Colonic mucosa (tissue), 4 donors: ENCODE data around the gene RPL18A. TPM values are rescaled to one million over a fixed set of nuclear protein-coding genes. Genes with fewer than 3 reads are reported as not detected.
A peak's percentile ranks its signal among the peaks of the same experiment; 100 is the strongest.

Experiments used
- DNase-seq: peaks from one replicate; pipeline ENCODE4 v3.0.0-alpha.2; 2020
- H3K27ac ChIP-seq: fragments of 200-600 bp; one replicate; pipeline ENCODE4 v1.8.0; 2021
- H3K27me3 ChIP-seq: fragments of 200-600 bp; one replicate; pipeline ENCODE4 v1.8.0; 2021
- H3K36me3 ChIP-seq: fragments of 200-600 bp; one replicate; pipeline ENCODE4 v1.8.0; 2021
- H3K4me1 ChIP-seq: fragments of 200-600 bp; one replicate; pipeline ENCODE4 v1.8.0; 2021; ENCODE audit warnings: mild to moderate bottlenecking
- H3K4me3 ChIP-seq: fragments of 200-600 bp; one replicate; pipeline ENCODE4 v1.8.0; 2021
- H3K9ac ChIP-seq, 2 donors: one replicate each; pipeline ENCODE4 v1.7.0; 2013; ENCODE audit warnings: control low read depth in 2 of 2, low read depth in 2 of 2, low read length in 2 of 2
- H3K9me3 ChIP-seq: fragments of 200-600 bp; one replicate; pipeline ENCODE4 v1.8.0; 2021
- CTCF ChIP-seq: fragments of 200-600 bp; IDR thresholded peaks from one replicate; pipeline ENCODE4 v1.8.0; 2022; ENCODE audit warnings: antibody characterized with exemption, mild to moderate bottlenecking
- intact Hi-C: fragments of 100-400 bp; cut with DNase I; formaldehyde crosslinking; loops from one replicate; pipeline ENCODE4 v1.14.1; 2022
- total RNA-seq, 2 donors: library from RNA; stranded (reverse); fragmentation: NEBNext Ultra II Directional in 1 of 2; extraction: Animal tissue kit (Norgen Biotek cat#: 25700) in 1 of 2; gene quantifications; one replicate each; pipeline ENCODE4 v1.2.1, GENCODE V29; 2021
- donor health status: healthy.
- donor health status: DM: no; HTN: no; CAD: no.
- donor health status: DM: no; HTN: no; CAD: no.

Gene RPL18A
- total RNA-seq, 2 donors from 2014 or later = 1,592 to 1,923 TPM

GRCh38 chr19:17837972-17838371, 21.7 kb upstream of the RPL18A start:
- intact Hi-C loops = no loop called here
- Histone ChIP-seq H3K36me3 (no peaks in the 10 kb centered on the region), H3K27ac (no peak overlapping the region)

GRCh38 chr19:17840019-17840418, 19.7 kb upstream of the RPL18A start:
- TF ChIP-seq CTCF = no peak
- Histone ChIP-seq H3K9ac (no peak overlapping the region), H3K4me1 (no peaks in the 10 kb centered on the region), H3K27me3 (no peaks in the 10 kb centered on the region), H3K9me3 (no peaks in the 10 kb centered on the region), H3K36me3 (no peaks in the 10 kb centered on the region), H3K4me3 (no peak overlapping the region), H3K27ac (no peak overlapping the region)
- no peak for DNase-seq
- intact Hi-C loops = no loop called here

More at GRCh38 chr19:17837972-17838371, 21.7 kb upstream of the RPL18A start:
- no peak overlapping the region for H3K9ac ChIP-seq
- no peaks in the 10 kb centered on the region for H3K27me3 ChIP-seq
- no peaks in the 10 kb centered on the region for H3K9me3 ChIP-seq
- H3K4me3 ChIP-seq = no peak overlapping the region
- no peaks in the 10 kb centered on the region for H3K4me1 ChIP-seq
- TF ChIP-seq CTCF = no peak
- no peak for DNase-seq

DNA sequence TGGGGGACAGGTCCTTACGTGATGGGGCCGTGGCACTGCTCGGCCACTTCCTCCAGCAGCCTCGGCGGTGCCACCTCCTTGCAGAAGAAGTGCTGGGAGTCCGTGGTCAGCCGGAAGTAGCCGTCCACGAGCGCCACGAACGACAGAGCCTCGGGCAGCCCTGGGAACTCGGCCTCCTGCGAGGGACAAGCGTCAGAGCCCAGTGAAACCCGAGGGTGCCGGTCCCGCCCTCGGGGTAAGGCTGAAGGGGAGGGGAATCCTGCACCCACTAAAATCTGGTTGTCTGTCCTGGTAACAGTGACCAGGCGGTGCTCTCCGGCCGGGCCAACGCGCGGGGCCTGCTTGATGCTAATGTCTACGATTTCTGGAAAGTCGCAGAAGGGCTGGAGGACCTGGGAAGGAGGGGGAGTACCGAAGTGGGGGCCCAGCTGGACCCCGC, 18.3 kb upstream of the RPL18A start:
- Histone ChIP-seq H3K4me3 (peak overlapping the region; percentile 0), H3K9me3 (no peaks in the 10 kb centered on the region), H3K27ac (no peak overlapping the region), H3K4me1 (no peaks in the 10 kb centered on the region), H3K9ac (no peak overlapping the region), H3K36me3 (no peaks in the 10 kb centered on the region), H3K27me3 (no peaks in the 10 kb centered on the region)
- DNase-seq = no peak
- TF ChIP-seq CTCF = no peak
- intact Hi-C loops = no loop called here

GRCh38 chr19:17841810-17842662, 17.7 kb upstream of the RPL18A start:
- no peak for TF ChIP-seq CTCF
- no peaks in the 10 kb centered on the region for H3K27me3 ChIP-seq
- intact Hi-C loops = no loop called here
- H3K36me3 ChIP-seq = no peaks in the 10 kb centered on the region
- no peak overlapping the region for H3K9ac ChIP-seq
- no peaks in the 10 kb centered on the region for H3K9me3 ChIP-seq
- H3K4me3 ChIP-seq = peak overlapping the region; percentile 15
- H3K4me1 ChIP-seq = no peaks in the 10 kb centered on the region
- peak; percentile 91 for DNase-seq
- H3K27ac ChIP-seq = no peak overlapping the region

GRCh38 chr19:17842663-17843291, 16.9 kb upstream of the RPL18A start:
- intact Hi-C loops = no loop called here
- no peak overlapping the region for H3K9ac ChIP-seq
- H3K27me3 ChIP-seq = no peaks in the 10 kb centered on the region
- H3K27ac ChIP-seq = no peak overlapping the region
- DNase-seq = no peak
- H3K36me3 ChIP-seq = no peaks in the 10 kb centered on the region
- H3K4me1 ChIP-seq = no peaks in the 10 kb centered on the region
- no peaks in the 10 kb centered on the region for H3K9me3 ChIP-seq
- H3K4me3 ChIP-seq = peak overlapping the region; percentile 15
- TF ChIP-seq CTCF = no peak
